Activated naive CD4-positive, alpha-beta T cell treated with anti-CD3 and anti-CD28 coated beads, Interleukin-2, amount 50 U/mL, for 72 hours (primary cell): ENCODE measurements around the gene DYNC1LI1. TPM values are rescaled to one million over a fixed set of nuclear protein-coding genes. Genes with fewer than 3 reads are reported as not detected.

Experiments
- ATAC-seq, 2 donors: fragments of 150-1000 bp; cut with Tn5 transposase; 2 replicates each; pipeline ENCODE4 v1.10.0; 2021; ENCODE audit warnings: mild to moderate bottlenecking in 2 of 2, moderate library complexity in 2 of 2
- DNase-seq, 2 donors: peaks; one replicate each; pipeline ENCODE4 v3.0.0; 2021 to 2022; ENCODE audit warnings: low spot score in 2 of 2
- H3K27ac Mint-ChIP-seq, 2 donors: one replicate each; pipeline ENCODE4 v1.8.0; 2022; ENCODE audit warnings: mild to moderate bottlenecking in 2 of 2, mixed read lengths in 2 of 2
- H3K36me3 Mint-ChIP-seq, 2 donors: one replicate each; pipeline ENCODE4 v1.8.0; 2022; ENCODE audit warnings: mixed read lengths in 2 of 2
- H3K9me3 Mint-ChIP-seq, 2 donors: one replicate each; pipeline ENCODE4 v1.8.0; 2022; ENCODE audit warnings: mixed read lengths in 2 of 2
- total RNA-seq, 2 donors: library from RNA; stranded (reverse); gene quantifications; one replicate each; pipeline ENCODE4 v1.2.3, GENCODE V29; 2022

Gene DYNC1LI1
- 10 to 100 TPM; 27.8 to 36.3 TPM for total RNA-seq

GRCh38 chr3:32570421-32571191 is at the start of gene DYNC1LI1:
DYNC1LI1 (minus strand) TSS chr3:32570858; CDS start chr3:32570770, 88 bp downstream.
- Mint-ChIP-seq H3K36me3 (peaks cover 5 to 6% of the 10 kb centered on the region in 2 donors), H3K27ac (peak within 1 kb of the TSS; percentile 84 to 89), H3K9me3 (no peaks in the 10 kb centered on the region)
- peak; percentile 94 to 95 for DNase-seq
- ATAC-seq = peak; percentile 94 to 97

- no peak overlapping the region for H3K27ac Mint-ChIP-seq
- no peak for DNase-seq
- ATAC-seq = no peak
- H3K36me3 Mint-ChIP-seq = no peaks in the 10 kb centered on the region
- H3K9me3 Mint-ChIP-seq = no peaks in the 10 kb centered on the region
These were observed 48.7 kb upstream of the DYNC1LI1 start for GRCh38 chr3:32619395-32619794.

- H3K9me3 Mint-ChIP-seq = no peaks in the 10 kb centered on the region
- ATAC-seq (no peak), DNase-seq (no peak)
- no peaks in the 10 kb centered on the region for H3K36me3 Mint-ChIP-seq
- H3K27ac Mint-ChIP-seq = no peak overlapping the region
These were observed 45.8 kb upstream of the DYNC1LI1 start for GRCh38 chr3:32616267-32616962.

- no peak for ATAC-seq
These were observed 44.3 kb upstream of the DYNC1LI1 start for GRCh38 chr3:32614956-32615355.

GRCh38 chr3:32613183-32613582 is 42.5 kb upstream of the DYNC1LI1 start:
- Mint-ChIP-seq H3K36me3 (no peaks in the 10 kb centered on the region), H3K27ac (no peak overlapping the region), H3K9me3 (no peaks in the 10 kb centered on the region)
- no peak for ATAC-seq
- no peak for DNase-seq

More at GRCh38 chr3:32614956-32615355, 44.3 kb upstream of the DYNC1LI1 start:
- Mint-ChIP-seq H3K27ac (no peak overlapping the region), H3K36me3 (no peaks in the 10 kb centered on the region), H3K9me3 (no peaks in the 10 kb centered on the region)
- DNase-seq = no peak

- ATAC-seq (no peak), DNase-seq (no peak)
- Mint-ChIP-seq H3K27ac (no peak overlapping the region), H3K9me3 (no peaks in the 10 kb centered on the region), H3K36me3 (no peaks in the 10 kb centered on the region)
These were observed 41.9 kb upstream of the DYNC1LI1 start for GRCh38 chr3:32612547-32612946.

GRCh38 chr3:32607522-32607921 is 36.9 kb upstream of the DYNC1LI1 start:
- H3K27ac Mint-ChIP-seq = no peak overlapping the region
- H3K36me3 Mint-ChIP-seq = no peaks in the 10 kb centered on the region
- H3K9me3 Mint-ChIP-seq = no peaks in the 10 kb centered on the region
- DNase-seq (no peak), ATAC-seq (no peak)

- no peak for ATAC-seq
- no peak for DNase-seq
- Mint-ChIP-seq H3K36me3 (no peaks in the 10 kb centered on the region), H3K27ac (no peak overlapping the region), H3K9me3 (no peaks in the 10 kb centered on the region)
These were observed 36.3 kb upstream of the DYNC1LI1 start for GRCh38 chr3:32606960-32607359.

GRCh38 chr3:32606277-32606676 is 35.6 kb upstream of the DYNC1LI1 start:
- no peak for ATAC-seq
- Mint-ChIP-seq H3K36me3 (no peaks in the 10 kb centered on the region), H3K27ac (no peak overlapping the region), H3K9me3 (no peaks in the 10 kb centered on the region)
- no peak for DNase-seq

- DNase-seq = no peak
- Mint-ChIP-seq H3K27ac (no peak overlapping the region), H3K36me3 (no peaks in the 10 kb centered on the region), H3K9me3 (no peaks in the 10 kb centered on the region)
- ATAC-seq = no peak
These were observed 32.4 kb upstream of the DYNC1LI1 start for GRCh38 chr3:32603064-32603463.

- H3K9me3 Mint-ChIP-seq = no peaks in the 10 kb centered on the region
- no peaks in the 10 kb centered on the region for H3K36me3 Mint-ChIP-seq
- DNase-seq = no peak
- H3K27ac Mint-ChIP-seq = no peak overlapping the region
- no peak for ATAC-seq
These were observed 31.5 kb upstream of the DYNC1LI1 start for GRCh38 chr3:32602206-32602605.

- ATAC-seq = no peak
- Mint-ChIP-seq H3K9me3 (no peaks in the 10 kb centered on the region), H3K36me3 (no peaks in the 10 kb centered on the region), H3K27ac (no peak overlapping the region)
- DNase-seq = no peak
These were observed 31.1 kb upstream of the DYNC1LI1 start for GRCh38 chr3:32601722-32602121.

- Mint-ChIP-seq H3K36me3 (no peaks in the 10 kb centered on the region), H3K27ac (no peak overlapping the region), H3K9me3 (no peaks in the 10 kb centered on the region)
- no peak for ATAC-seq
- DNase-seq = no peak
These were observed 27.0 kb upstream of the DYNC1LI1 start for GRCh38 chr3:32597656-32598055.

- Mint-ChIP-seq H3K9me3 (no peaks in the 10 kb centered on the region), H3K36me3 (no peaks in the 10 kb centered on the region), H3K27ac (no peak overlapping the region)
- no peak for DNase-seq
- ATAC-seq = no peak
These were observed 26.3 kb upstream of the DYNC1LI1 start for GRCh38 chr3:32596909-32597369.

GRCh38 chr3:32596282-32596908 is 25.7 kb upstream of the DYNC1LI1 start:
- H3K27ac Mint-ChIP-seq = no peak overlapping the region
- no peak for DNase-seq
- ATAC-seq = no peak
- H3K36me3 Mint-ChIP-seq = no peaks in the 10 kb centered on the region
- no peaks in the 10 kb centered on the region for H3K9me3 Mint-ChIP-seq

- no peak for ATAC-seq
- Mint-ChIP-seq H3K9me3 (no peaks in the 10 kb centered on the region), H3K36me3 (no peaks in the 10 kb centered on the region), H3K27ac (no peak overlapping the region)
- DNase-seq = no peak
These were observed 24.7 kb upstream of the DYNC1LI1 start for GRCh38 chr3:32595323-32595722.

- H3K9me3 Mint-ChIP-seq = no peaks in the 10 kb centered on the region
- no peak for ATAC-seq
- H3K27ac Mint-ChIP-seq = no peak overlapping the region
- H3K36me3 Mint-ChIP-seq = no peaks in the 10 kb centered on the region
- DNase-seq = no peak
These were observed 23.4 kb upstream of the DYNC1LI1 start for GRCh38 chr3:32593903-32594525.
